Measurements from ENCODE around the gene TSC22D4.
A peak's percentile ranks its signal among the peaks of the same experiment; 100 is the strongest.
"Not testable (repeated sequence)": the region's sequence is repeated elsewhere in the genome, so short reads cannot be mapped to it uniquely, and the experiment has no call there.

Gene TSC22D4

GRCh38 chr7:100446040-100446439, 33.0 kb downstream of the TSC22D4 start:
- DNase-seq (ENCODE audit: low spot score): no peak
- no peak for FAIRE-seq

DNA sequence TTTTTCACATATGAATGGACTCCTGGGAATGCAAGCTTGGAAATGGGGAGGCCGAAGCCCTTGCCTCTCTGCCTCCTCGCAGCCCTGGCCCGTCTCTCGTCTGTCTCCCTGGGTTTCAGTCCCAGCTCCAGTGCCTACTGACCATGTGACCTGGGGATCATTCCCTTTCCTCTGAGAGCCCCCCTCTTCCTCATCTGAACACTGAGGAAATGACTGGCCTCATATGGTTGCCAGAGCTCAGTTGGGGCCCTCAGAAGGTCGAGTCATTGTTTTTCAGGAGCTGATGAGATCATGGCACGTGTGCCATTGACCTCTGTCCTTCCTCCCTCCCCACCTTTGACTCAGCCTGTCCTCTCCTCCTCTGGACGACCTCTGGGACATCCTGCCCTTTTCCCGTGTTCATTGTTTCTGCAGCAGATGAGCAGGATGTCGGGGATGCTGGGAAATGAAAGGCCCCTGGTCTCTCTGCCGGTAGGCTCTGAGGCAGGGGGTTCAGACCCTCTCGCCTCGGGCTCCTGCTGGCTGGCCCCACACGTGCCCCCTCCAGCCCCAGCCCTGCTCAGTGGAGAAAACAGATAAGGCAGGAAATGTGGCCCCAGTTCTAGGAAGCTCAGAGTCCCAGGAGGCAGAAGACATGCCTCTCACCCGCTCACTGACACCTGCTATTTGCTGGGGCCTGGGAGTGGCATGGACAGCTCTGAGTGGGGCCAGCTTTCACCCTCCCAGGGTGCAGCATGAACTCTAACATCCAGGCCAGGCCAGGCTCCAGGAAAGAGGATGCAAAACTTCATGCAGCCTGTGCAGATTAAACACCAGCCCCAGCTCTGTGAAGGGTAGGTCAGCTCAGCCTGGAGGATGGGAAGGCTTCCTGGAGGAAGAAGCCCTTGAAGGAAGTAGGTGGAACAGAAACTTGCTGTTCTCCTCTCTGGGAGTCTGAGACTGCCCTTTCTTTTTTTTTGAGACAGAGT, 34.4 kb downstream of the TSC22D4 start:
- DNase-seq (ENCODE audit: low spot score): peak; percentile 53
- no peak for FAIRE-seq

GRCh38 chr7:100443096-100443840, 35.7 kb downstream of the TSC22D4 start:
- DNase-seq (ENCODE audit: low spot score): no peak
- no peak for FAIRE-seq

- no peak for FAIRE-seq
- DNase-seq (ENCODE audit: low spot score): no peak
Measured at GRCh38 chr7:100441641-100442535, 37.1 kb downstream of the TSC22D4 start.

GRCh38 chr7:100439244-100439643, 39.8 kb downstream of the TSC22D4 start:
- DNase-seq (ENCODE audit: low spot score); FAIRE-seq: not testable (repeated sequence)

- not testable (repeated sequence) for DNase-seq (ENCODE audit: low spot score); FAIRE-seq
Measured at GRCh38 chr7:100438731-100439130, 40.3 kb downstream of the TSC22D4 start.

GRCh38 chr7:100438172-100438571, 40.8 kb downstream of the TSC22D4 start:
- FAIRE-seq (no peak), DNase-seq (ENCODE audit: low spot score) (no peak)

DNA sequence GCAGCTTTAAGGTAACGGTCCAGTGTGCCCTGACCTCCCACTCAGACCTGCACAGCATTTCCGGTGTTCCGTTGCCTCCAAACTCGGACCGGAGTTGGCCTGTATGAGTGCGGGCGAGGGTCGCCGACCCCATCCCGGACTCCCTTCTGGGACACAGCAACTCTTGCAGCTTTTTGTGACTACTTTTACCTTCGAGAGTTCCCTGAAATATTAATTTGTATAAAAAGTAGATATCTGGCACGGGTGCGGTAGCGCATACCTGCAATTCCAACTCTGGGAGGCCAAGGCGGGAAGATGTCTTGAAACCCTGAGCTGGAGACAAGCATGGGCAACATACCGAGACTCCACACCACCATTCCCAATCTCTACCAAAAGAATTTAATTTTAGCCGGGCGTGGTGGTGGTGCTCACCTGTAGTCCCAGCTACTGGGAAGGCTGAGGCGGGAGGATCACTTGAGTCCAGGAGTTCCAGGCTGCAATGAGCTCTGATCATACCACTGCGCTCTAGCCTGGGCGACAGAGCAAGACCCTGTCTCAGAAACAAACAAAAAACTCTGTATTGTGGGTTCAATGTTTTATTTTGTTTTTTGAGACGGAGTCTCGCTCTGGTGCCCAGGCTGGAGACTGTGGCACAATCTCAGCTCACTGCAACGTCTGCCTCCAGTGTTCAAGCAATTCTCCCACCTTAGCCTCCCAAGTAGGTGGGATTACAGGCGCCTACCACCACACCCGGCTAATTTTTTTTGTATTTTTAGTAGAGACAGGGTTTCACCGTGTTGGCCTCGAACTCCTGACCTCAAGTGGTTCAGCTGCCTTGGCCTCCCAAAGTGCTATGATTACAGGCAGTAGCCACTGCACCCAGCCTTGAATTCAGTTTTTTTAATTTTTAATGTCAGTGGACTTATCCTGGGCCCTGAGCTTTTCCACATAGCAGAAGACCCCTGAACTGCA, 41.6 kb downstream of the TSC22D4 start:
- DNase-seq (ENCODE audit: low spot score): no peak
- no peak for FAIRE-seq

GRCh38 chr7:100435401-100436304, 43.4 kb downstream of the TSC22D4 start:
- FAIRE-seq (no peak), DNase-seq (ENCODE audit: low spot score) (peak; percentile 50)

DNA sequence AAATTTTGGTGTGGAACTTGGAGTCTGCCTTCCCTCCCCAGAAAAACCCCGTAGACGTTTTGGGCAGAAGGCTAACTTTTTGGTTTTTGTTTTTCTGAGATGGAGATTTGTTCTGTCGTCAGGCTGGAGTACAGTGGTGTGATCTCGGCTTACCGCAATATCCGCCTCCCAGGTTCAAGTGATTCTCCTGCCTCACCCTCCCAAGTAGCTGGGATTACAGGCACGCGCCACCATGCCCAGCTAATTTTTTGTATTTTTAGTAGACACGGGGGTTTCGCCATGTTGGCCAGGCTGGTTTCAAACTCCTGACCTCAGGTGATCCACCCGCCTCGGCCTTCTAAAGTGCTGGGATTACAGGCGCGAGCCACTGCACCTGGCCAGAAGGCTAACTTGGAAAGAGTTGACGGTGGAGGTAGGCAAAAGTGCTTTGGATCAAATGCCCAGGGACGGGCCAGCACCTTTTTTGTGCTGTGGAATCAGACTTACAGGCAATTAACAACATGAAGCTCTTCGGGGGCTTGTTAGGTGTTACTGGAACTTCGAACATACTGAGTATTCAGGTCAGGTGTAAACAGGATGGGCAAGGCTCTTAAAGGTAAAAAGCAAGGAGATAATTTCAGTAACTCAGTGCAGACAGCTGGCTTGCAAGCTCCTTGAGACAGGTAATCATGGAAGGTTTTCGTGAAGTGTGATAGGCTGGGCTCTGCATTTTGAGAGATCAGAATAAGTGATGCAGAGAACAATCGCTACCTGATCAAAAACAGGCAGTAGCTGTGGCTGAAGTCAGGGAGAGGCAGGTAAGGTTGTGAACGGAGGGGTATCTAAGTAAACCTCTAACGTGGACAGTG, 44.5 kb downstream of the TSC22D4 start:
- FAIRE-seq (no peak), DNase-seq (ENCODE audit: low spot score) (no peak)

DNA sequence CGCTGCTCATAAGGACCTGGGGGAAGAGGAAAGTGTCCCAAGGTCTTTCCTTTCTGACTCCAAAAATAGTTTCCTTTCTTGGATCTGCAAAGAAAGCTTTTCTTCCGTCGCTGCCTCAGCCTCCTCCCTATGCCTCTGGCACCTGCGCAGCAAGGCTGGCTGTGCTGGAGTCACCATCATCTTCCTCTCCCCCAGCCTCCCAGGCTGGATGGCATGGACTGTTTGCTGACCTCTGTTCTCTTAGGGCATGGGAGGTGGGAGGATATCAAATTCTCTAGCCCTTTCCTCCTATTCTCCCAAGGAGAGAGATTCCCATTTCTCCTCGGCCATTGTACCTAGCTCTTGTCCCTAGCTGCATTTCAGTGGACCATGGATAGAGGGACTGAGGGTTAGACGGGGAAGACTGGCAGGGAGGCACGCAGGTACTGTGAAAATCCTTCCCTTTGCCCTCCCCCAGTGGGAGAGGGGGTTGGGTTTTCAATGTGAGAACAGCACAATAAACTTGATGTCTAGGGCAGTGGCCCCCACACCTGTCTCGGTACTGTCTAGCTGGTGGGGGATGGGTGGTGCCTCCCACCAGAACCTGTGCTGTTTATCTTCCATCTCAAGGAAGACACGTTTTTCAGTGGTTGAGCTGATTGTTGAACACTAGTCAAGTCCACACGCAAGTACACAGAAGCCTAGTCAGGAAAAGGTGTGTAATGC, 45.3 kb downstream of the TSC22D4 start:
- DNase-seq (ENCODE audit: low spot score): no peak
- FAIRE-seq: no peak

DNA sequence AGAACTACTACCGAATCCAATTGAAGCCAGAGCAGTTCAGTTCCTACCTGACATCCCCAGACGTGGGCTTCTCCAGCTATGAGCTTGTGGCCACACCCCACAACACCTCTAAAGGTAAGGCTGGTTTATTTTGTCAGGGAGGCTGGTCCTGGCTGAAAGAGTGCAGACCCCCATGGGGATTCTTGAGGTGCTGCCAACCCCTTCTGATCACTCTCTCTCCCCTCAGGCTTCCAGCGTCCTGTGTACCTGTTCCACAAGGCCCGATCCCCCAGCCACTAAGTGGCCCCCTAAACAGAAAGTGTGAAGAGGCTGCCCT, 45.8 kb downstream of the TSC22D4 start:
- DNase-seq (ENCODE audit: low spot score) (no peak), FAIRE-seq (no peak)

GRCh38 chr7:100432621-100433275, 46.3 kb downstream of the TSC22D4 start:
- no peak for DNase-seq (ENCODE audit: low spot score)
- FAIRE-seq: no peak

DNA sequence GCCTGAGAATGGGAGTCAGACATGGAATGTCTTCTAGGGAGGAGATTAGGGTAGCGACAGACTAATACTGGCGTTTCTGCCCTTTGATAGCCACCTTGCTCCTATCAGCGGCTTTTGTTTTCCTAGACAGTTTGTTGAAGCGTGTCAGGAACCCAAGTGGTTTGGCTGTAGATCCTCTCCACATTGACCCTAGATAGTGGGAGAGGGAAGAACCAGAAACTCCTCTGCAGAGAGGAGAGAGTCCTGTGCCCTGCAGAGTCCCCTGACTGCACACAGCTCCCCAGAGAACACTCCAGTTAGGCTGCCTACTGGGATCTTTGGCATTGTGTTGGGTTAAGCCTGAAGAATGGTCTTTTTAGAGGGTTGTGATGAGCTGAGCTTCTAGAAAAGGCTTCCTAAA, 47.0 kb downstream of the TSC22D4 start:
- no peak for DNase-seq (ENCODE audit: low spot score)
- FAIRE-seq: no peak

- FAIRE-seq (no peak), DNase-seq (ENCODE audit: low spot score) (no peak)
Measured at GRCh38 chr7:100431286-100431735, 47.7 kb downstream of the TSC22D4 start.

GRCh38 chr7:100430493-100431285, 48.3 kb downstream of the TSC22D4 start:
- no peak for FAIRE-seq
- no peak for DNase-seq (ENCODE audit: low spot score)

Data from urothelium cell line (cell line).